Neural cell (in vitro differentiated cells): ENCODE data around the gene FAM186B. TPM values are rescaled to one million over a fixed set of nuclear protein-coding genes. Genes with fewer than 3 reads are reported as not detected.

ENCODE experiments used
- H2AFZ ChIP-seq: fragments of 200-600, 300-800 bp; sonication (generic), shearing (Covaris generic); 2 replicates; pipeline ENCODE4 v1.6.0; 2014; ENCODE audit warnings: low read depth, mild to moderate bottlenecking, antibody characterized with exemption, low read length, moderate library complexity
- H3F3A ChIP-seq: fragments of 200-600 bp; shearing (Covaris generic); 2 replicates; pipeline ENCODE4 v1.6.1; 2016; ENCODE audit warnings: mild to moderate bottlenecking, moderate library complexity, mixed read lengths, antibody characterized with exemption, low read length; ENCODE audit not compliant: insufficient read depth, poor library complexity, severe bottlenecking
- H3K27ac ChIP-seq: fragments of 200-600, 300-800 bp; sonication (generic), shearing (Covaris generic); 2 replicates; pipeline ENCODE4 v1.5.1; 2014; ENCODE audit warnings: mild to moderate bottlenecking, low read length, moderate library complexity
- H3K27me3 ChIP-seq: fragments of 300-800, 200-600 bp; sonication (generic), shearing (Covaris generic); 2 replicates; pipeline ENCODE4 v1.6.0; 2014; ENCODE audit warnings: mild to moderate bottlenecking, low read depth, low read length, moderate library complexity; ENCODE audit not compliant: insufficient read depth
- H3K36me3 ChIP-seq: fragments of 300-800, 200-600 bp; sonication (generic), shearing (Covaris generic); 2 replicates; pipeline ENCODE4 v1.5.1; 2014; ENCODE audit warnings: mild to moderate bottlenecking, antibody characterized with exemption, low read length, moderate library complexity; ENCODE audit not compliant: insufficient read depth
- H3K4me2 ChIP-seq: fragments of 300-800, 200-600 bp; sonication (generic), shearing (Covaris generic); 2 replicates; pipeline ENCODE4 v1.6.0; 2014; ENCODE audit warnings: mild to moderate bottlenecking, low read length
- H3K4me3 ChIP-seq: fragments of 300-800, 200-600 bp; sonication (generic), shearing (Covaris generic); 2 replicates; pipeline ENCODE4 v1.5.1; 2014; ENCODE audit warnings: mild to moderate bottlenecking, low read length, moderate library complexity
- H3K79me2 ChIP-seq: fragments of 200-600 bp; shearing (Covaris generic); replicated peaks from 2 replicates; pipeline ENCODE4 v1.6.0; 2014; ENCODE audit warnings: mild to moderate bottlenecking, low read length, moderate library complexity; ENCODE audit not compliant: insufficient read depth
- H3K9ac ChIP-seq: fragments of 300-800, 200-600 bp; sonication (generic), shearing (Covaris generic); 2 replicates; pipeline ENCODE4 v1.6.1; 2016; ENCODE audit warnings: mild to moderate bottlenecking, low read length, mixed read lengths
- H3K9me2 ChIP-seq: fragments of 200-600 bp; shearing (Covaris generic); 2 replicates; pipeline ENCODE4 v1.6.1; 2016; ENCODE audit warnings: mild to moderate bottlenecking, low read length, mixed read lengths; ENCODE audit not compliant: insufficient read depth
- H3K9me3 ChIP-seq: fragments of 200-600, 300-800 bp; sonication (generic), shearing (Covaris generic); 2 replicates; pipeline ENCODE4 v1.6.1; 2016; ENCODE audit warnings: mild to moderate bottlenecking, mixed run types, low read length, moderate library complexity, mixed read lengths
- H4K20me1 ChIP-seq: fragments of 200-600 bp; shearing (Covaris generic); 2 replicates; pipeline ENCODE4 v1.6.1; 2016; ENCODE audit warnings: mild to moderate bottlenecking, mixed run types; ENCODE audit not compliant: insufficient read depth
- CTCF ChIP-seq: fragments of 450-650 bp; IDR thresholded peaks from 2 replicates; pipeline ENCODE4 v1.5.1; 2014; ENCODE audit warnings: antibody characterized with exemption, mild to moderate bottlenecking, moderate library complexity; ENCODE audit not compliant: poor library complexity, severe bottlenecking
- EP300 ChIP-seq: fragments of 450-650 bp; conservative IDR thresholded peaks from 2 replicates; pipeline ENCODE4 v1.6.1; 2014; ENCODE audit warnings: antibody characterized with exemption, mild to moderate bottlenecking, moderate library complexity; ENCODE audit not compliant: poor library complexity, severe bottlenecking
- EZH2 ChIP-seq: fragments of 200-600, 300-800 bp; shearing (Covaris generic), sonication (generic); IDR thresholded peaks from 2 replicates; pipeline ENCODE4 v1.6.1; 2014; ENCODE audit warnings: antibody characterized with exemption, low read length, borderline replicate concordance, mild to moderate bottlenecking; ENCODE audit not compliant: insufficient read depth, poor library complexity, severe bottlenecking
- MXI1 ChIP-seq: fragments of 450-650 bp; conservative IDR thresholded peaks from 2 replicates; pipeline ENCODE4 v1.6.1; 2014; ENCODE audit warnings: antibody characterized with exemption, mild to moderate bottlenecking; ENCODE audit not compliant: poor library complexity, severe bottlenecking
- POLR2AphosphoS5 ChIP-seq: IDR thresholded peaks from 2 replicates; pipeline ENCODE4 v1.6.1; 2012
- RAD21 ChIP-seq: fragments of 450-650 bp; conservative IDR thresholded peaks from 2 replicates; pipeline ENCODE4 v1.6.1; 2014; ENCODE audit warnings: antibody characterized with exemption, mild to moderate bottlenecking, moderate library complexity
- REST ChIP-seq: IDR thresholded peaks from 2 replicates; pipeline ENCODE4 v1.6.1; 2012; ENCODE audit warnings: borderline replicate concordance
- SMC3 ChIP-seq: fragments of 450-650 bp; conservative IDR thresholded peaks from 2 replicates; pipeline ENCODE4 v1.6.1; 2014; ENCODE audit warnings: antibody characterized with exemption, mild to moderate bottlenecking, moderate library complexity; ENCODE audit not compliant: poor library complexity
- TAF1 ChIP-seq: IDR thresholded peaks from 2 replicates; pipeline ENCODE4 v1.6.1; 2012; ENCODE audit warnings: low read depth
- polyA plus RNA-seq: library from polyadenylated mRNA; depleted of rRNA; stranded (reverse); fragments of >200 nt; gene quantifications from 2 replicates; pipeline ENCODE4 v1.2.3, GENCODE V29; 2014

Gene FAM186B
- polyA plus RNA-seq, 1 donor from 2014 or later = not detected

DNA sequence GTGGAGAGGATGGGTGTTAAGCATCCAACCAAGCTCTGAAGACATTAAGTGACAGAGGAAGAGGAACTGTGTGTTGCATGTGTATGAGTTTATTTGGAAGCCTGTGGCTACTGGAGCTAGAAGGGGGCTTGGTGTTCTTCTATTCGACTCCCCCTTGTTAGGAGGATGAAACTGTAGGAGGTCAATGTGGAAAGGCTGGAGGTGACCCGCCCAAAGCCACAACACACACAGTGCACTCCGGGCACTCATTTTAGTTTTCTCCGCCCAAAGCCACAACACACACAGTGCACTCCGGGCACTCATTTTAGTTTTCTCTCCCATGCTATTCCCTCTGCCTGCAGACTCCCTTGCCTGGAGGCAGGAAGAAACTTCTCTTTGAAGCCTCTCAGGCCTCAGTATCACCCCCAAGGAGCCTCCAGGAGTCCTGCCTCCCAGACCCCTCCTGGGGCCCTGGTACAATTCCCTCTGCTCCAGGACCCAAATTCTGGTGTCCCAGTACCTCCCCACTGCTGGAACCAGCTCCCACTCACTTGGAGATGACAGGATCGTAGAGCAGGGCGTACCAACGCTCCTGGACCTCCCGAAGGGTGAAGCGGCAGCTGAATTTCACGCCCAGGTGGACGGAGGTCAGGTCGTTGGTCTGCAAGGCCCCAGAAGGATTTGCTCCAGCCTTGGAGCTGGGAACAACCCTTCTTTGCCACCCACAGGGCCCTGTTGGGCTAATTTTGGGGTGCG, 41.3 kb downstream of the FAM186B start:
- H3K36me3 ChIP-seq = no peaks in the 10 kb centered on the region

GRCh38 chr12:49562831-49563230, 42.6 kb downstream of the FAM186B start:
- Histone ChIP-seq H3K36me3 (no peaks in the 10 kb centered on the region), H3F3A (no peaks in the 10 kb centered on the region)

More for the DNA sequence above, 41.3 kb downstream of the FAM186B start:
- Histone ChIP-seq H3K79me2 (peaks cover 11% of the 10 kb centered on the region), H4K20me1 (no peaks in the 10 kb centered on the region), H3K9ac (no peak overlapping the region), H3K9me3 (no peaks in the 10 kb centered on the region), H3K27ac (no peak overlapping the region), H3K4me2 (no peak overlapping the region), H2AFZ (no peak overlapping the region), H3F3A (no peaks in the 10 kb centered on the region), H3K9me2 (no peaks in the 10 kb centered on the region), H3K27me3 (no peaks in the 10 kb centered on the region), H3K4me3 (no peak overlapping the region)
- TF ChIP-seq EZH2 (no peak), POLR2AphosphoS5 (no peak), REST (no peak), EP300 (no peak), MXI1 (no peak), RAD21 (no peak), CTCF (no peak), SMC3 (no peak), TAF1 (no peak)

More at GRCh38 chr12:49562831-49563230, 42.6 kb downstream of the FAM186B start:
- Histone ChIP-seq H3K9me2 (no peaks in the 10 kb centered on the region), H3K27me3 (no peaks in the 10 kb centered on the region), H3K4me3 (no peak overlapping the region), H4K20me1 (no peaks in the 10 kb centered on the region), H3K9ac (no peak overlapping the region), H2AFZ (no peak overlapping the region), H3K79me2 (peaks cover 11% of the 10 kb centered on the region), H3K9me3 (no peaks in the 10 kb centered on the region), H3K4me2 (no peak overlapping the region), H3K27ac (no peak overlapping the region)
- TF ChIP-seq CTCF = no peak
- no peak for TF ChIP-seq SMC3
- TF ChIP-seq MXI1 = no peak
- no peak for TF ChIP-seq TAF1
- no peak for TF ChIP-seq RAD21
